Stimulated activated CD8-positive, alpha-beta memory T cell treated with anti-CD3 and anti-CD28 coated beads, Interleukin-2, amount 100 ng/mL, for 48 hours (primary cell): Measurements from ENCODE around the gene IL18R1.

Source experiments
- DNase-seq, 2 donors: peaks; one replicate each; pipeline ENCODE4 v3.0.0-alpha.2; 2020; ENCODE audit warnings: low read depth in 2 of 2

The IL18R1 gene

DNA sequence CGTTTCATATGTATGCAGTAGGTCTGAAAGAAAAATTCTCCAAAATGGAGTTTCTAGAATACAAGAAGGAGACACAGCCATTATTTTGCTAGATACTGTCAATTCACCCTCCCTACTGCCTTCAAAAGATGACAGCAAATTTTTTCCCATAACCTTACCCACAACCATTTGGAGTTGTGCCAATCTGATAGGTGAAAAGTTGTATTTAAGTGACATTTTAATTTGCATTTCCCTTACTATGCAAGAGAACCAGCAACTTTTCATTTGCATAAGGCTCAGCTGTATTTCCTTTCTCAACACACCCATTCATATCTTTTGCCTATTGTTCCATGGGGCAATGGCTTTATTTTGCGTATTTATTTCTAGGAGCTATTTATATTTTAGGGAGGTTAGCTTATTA, 36.0 kb downstream of the IL18R1 start:
- no peak for DNase-seq

DNA sequence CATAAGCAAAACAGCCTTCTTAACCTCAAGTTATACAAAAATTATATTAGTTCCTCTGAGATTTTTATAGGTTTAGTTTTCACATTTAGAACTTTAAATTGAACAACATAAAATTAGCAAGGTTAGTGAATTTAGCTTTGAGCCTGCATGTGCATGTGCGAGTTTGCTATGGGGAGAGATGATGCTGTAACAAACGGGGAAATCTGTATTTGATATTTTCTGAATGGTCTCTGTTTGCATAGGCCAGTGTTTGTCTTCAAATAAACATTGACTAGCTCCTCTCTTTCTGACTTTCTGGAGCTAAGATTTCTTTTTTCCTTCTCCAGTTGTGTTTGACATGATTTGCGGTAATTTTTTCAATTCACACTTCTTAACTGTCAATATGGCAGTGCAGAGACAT, 36.5 kb downstream of the IL18R1 start:
- DNase-seq = no peak

GRCh38 chr2:102392942-102393341, 37.3 kb downstream of the IL18R1 start:
- no peak for DNase-seq

DNA sequence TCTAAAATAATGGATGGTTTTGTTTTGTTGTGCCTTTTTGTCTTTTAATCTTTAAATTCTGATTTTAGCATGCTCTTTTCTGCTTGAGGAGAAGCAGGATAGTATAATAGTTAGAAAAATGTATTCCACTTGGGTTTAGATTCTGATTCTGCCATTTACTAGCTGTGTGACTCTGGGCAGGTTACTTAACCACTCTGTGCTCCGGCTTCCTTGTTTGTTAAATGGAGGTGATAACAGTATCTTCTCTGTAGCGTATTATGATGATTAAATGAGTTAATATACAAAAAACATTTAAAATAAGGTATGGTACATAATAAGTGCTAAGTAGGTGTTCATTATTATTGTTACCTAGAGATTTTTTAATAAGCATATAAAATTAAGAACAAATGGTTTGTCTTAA, 40.4 kb downstream of the IL18R1 start:
- DNase-seq = no peak

GRCh38 chr2:102397209-102397608, 41.6 kb downstream of the IL18R1 start:
- no peak for DNase-seq

DNA sequence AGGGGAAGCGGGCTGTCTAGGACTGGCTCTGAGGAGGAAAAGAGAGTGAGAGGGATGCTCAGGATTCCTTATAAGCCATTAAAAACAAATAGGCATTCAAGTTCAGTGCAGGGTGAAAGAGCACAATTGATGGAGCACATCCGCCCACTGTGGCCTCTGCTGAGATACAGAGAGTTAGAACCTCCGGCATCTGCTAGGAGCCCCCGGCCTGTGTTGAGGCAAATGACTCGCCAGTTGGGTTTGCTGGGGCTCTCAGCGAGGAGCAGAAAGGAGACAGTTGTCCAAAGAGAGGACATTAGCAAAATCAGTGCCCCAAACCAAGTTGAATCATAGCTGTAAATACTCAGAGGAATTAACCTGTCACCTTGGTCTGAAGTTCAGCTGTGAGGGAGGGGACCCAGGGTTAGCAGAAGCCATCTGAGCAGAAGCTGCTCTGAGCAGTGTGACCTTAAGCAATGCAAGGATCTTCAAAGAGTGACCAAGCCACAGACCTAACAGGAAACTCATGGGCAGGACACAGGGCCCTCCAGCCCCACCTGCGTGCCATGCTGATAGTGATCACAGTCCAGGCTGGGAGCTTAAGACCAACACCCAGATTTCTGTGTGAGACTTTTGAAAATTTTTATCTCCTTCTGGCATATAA, 44.0 kb downstream of the IL18R1 start:
- no peak for DNase-seq

- no peak for DNase-seq
Measured at GRCh38 chr2:102401456-102401855, 45.9 kb downstream of the IL18R1 start.

DNA sequence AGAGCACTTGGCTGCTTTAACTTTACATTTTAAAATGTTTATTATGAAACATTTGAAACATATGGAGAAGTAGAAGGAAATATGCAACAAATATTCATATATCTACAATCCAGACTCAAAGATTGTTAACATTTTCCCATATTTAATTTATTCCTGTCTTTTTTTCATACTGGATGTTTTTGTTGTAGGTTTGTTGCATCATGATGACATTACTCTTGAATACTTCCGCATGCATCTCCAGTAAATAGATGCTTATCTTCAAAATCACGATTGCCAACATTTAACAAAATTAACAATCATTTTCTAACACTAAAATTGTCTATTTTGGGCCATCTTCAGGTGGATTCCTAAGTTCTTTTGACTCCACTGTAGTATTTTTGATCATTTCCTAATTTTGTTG, 46.3 kb downstream of the IL18R1 start:
- no peak for DNase-seq

GRCh38 chr2:102410952-102411351, 55.4 kb downstream of the IL18R1 start:
- no peak for DNase-seq

DNA sequence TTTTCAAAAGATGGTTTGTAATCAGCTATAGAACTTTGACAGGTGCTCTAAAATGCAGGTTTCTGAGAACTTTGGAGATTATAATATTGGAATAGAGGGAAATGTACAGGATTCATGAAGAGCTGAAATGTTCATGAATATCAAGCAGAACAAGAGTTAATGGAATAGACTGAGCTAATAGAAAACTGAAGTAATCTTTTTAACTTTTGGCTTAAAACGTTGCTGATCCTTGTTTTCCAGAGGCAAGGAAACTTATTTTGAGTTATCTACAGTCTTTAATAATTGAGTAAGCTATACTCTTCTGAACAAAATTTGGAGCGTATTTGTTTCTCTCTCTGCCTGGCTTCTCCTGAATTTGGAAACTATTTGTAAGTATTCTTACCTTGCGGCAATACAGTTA, 56.6 kb downstream of the IL18R1 start:
- DNase-seq = no peak

- DNase-seq = no peak
Measured at GRCh38 chr2:102417946-102418345, 62.4 kb downstream of the IL18R1 start.

DNA sequence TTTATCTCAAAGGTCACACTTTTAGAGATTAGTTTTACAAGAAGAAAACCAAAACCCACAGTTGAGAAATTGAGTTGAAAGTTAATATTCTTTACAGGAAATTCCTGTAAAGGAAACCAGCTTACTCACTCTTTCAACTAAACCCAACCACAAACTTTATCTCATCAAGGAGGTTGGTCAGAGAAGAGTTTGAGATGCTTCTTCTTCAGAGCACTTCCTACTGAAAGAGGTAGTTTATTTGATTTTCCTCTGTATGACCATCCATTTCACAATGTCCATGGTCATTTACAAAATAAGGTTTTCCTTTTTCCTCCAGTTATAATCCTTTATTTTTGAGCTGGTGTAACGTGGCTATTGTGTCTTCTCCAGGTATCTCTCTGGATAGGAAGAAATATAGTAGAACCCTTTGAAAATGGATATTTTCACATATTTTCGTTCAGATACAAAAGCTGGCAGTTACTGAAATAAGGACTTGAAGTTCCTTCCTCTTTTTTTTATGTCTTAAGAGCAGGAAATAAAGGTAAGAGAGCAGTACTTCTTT, 62.9 kb downstream of the IL18R1 start:
- DNase-seq = no peak

DNA sequence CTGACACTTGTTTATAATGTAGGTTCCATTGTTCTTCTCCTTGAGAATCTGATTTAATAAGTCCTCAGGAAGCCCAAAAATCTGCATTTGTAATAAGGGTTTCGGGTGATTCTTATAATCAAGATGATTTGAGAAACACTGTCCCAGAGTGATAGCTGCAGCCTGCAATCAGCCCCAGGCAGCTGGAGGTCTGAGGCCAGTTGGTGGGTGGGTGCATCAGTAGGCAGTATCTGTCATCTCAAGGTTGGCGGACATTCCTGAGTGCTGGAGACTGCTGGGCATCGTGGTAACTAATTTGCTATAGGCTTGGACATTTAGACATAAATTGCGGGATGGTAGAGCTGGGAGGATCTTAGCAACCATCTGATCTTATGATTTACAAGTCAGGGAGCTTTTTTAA, 64.7 kb downstream of the IL18R1 start:
- no peak for DNase-seq

- DNase-seq = no peak
Measured at GRCh38 chr2:102421890-102422759, 66.5 kb downstream of the IL18R1 start.

DNA sequence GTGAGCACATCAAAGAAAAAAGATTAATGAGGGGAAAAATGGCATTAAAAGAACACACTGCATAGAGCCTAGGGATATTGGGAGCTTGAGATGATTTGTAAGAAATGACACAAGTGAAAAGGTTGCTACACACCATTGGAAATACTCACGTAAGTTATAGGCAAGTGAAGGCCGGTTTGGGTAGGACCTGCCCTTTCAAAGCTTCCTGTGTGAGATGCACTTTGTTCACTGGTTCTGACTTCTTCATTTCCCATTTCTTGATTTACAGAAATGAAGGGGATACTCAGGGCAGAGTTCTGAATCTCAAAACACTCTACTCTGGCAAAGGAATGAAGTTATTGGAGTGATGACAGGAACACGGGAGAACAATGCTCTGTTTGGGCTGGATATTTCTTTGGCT, 67.3 kb downstream of the IL18R1 start, which contains the start of gene IL18RAP:
Gene IL18RAP, plus strand, starts transcription at position 251 of the 400 bp plus-strand sequence. Its CDS starts 118 bp downstream, at position 369.
- no peak for DNase-seq

- DNase-seq = no peak
Measured at GRCh38 chr2:102423368-102423767, 67.8 kb downstream of the IL18R1 start.

DNA sequence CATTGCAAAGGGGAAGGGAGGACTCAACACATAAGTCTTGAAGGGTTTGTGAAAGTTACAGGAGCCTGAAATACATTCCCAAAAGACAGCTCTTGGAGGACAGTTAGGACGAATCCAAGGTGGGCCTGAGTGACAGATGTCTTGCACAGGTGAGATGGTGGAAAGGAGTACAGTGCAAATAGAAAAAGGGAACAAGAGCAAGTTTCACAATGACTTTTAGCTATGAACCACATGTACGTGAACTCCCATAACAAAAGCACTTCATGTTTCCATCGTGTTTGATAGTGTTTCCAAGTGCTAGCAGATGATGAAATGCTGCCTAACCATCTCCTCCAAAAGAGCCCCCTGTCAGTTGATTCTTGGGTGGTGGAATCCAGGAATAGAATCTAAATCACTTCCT, 69.2 kb downstream of the IL18R1 start:
- DNase-seq = no peak

- no peak for DNase-seq
Measured at GRCh38 chr2:102425441-102426132, 70.0 kb downstream of the IL18R1 start.

- DNase-seq = no peak
Measured at GRCh38 chr2:102427249-102427648, 71.7 kb downstream of the IL18R1 start.

DNA sequence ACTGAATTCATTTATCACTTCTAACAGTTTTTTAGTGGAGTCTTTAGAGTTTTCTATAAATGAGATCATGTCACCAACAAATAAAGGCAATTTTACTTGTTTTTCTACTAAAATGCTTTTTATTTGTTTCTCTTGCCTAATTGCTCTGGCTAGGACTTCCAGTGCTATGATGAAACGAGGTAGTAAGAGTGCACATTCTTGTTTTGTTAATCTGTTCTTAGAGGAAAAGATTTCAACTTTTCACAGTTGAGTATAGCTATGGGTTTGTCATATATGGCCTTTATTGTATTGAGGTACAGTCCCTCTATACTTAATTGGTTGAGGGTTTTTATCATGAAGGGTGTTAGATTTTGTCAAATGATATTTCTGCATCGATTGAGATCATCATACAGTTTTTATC, 73.0 kb downstream of the IL18R1 start:
- DNase-seq = no peak

DNA sequence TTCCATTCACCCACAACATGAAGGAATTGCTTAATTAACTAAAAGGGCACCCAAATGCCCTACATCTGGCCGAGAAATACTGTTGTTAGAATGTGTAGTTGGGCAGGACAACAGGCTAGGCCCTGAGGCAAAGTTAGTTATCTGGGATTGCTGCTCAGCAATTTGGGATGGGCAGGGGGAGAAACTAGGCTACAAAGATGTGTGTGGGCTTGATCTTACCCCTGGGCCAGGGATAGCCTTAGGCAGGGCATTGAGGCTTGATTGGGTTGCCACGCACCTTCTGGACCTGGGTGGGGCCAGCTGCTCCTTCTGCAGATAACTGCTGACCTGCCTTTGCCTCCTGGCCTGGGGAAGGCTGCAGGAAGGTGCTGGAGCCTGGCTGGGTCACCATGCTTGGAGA, 76.8 kb downstream of the IL18R1 start:
- no peak for DNase-seq

DNA sequence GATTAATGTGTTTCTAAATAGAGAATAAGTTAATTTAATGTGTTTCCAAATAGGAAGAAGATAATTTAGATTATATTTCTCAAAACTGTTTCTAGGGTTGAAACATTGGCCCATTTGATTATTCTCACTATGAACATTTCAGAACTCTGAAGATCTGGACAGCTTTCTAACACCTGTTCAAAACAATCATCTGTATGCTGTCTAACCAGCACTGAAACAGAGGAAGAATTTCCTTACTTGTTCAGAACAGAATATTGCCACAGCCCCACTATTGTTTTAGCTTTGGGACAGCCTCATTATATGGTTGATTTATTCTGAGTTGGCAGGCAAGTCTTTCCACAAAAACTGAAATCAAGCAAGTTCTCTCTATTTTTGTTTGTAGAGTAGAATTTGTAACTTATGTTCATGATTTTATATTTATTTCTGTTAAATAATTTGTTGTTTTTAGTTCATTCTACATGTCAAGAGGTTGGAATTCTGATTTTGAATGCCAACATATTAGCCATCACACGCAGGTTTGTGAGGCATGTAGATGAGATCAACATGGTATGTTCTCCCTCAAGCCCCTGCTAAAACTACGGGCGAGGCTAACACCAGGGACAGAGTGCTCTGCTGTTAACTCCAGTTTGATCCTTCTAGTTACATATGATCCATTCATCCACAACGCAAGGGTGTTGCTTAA, 78.5 kb downstream of the IL18R1 start:
- no peak for DNase-seq
